ENCODE measurements around the gene WIPF2.
"Not testable (repeated sequence)": the region's sequence is repeated elsewhere in the genome, so short reads cannot be mapped to it uniquely, and the experiment has no call there.

WIPF2 gene

GRCh38 chr17:40191237-40192208 lies 27.6 kb upstream of the WIPF2 start:
- in situ Hi-C loops (cut with HindIII; ENCODE audit: low sequenced_read_pairs): loop anchor here (10.0 kb wide), 1 partner anchor 113 kb away; the partner anchor contains the start of gene RARA

- in situ Hi-C loops (cut with HindIII; ENCODE audit: low sequenced_read_pairs): loop anchor here (10.0 kb wide), 1 partner anchor 112 kb away; the partner anchor contains the start of gene RARA
These were observed 26.1 kb upstream of the WIPF2 start for GRCh38 chr17:40192961-40193360.

GRCh38 chr17:40194821-40195220 lies 24.3 kb upstream of the WIPF2 start:
- in situ Hi-C loops (cut with HindIII; ENCODE audit: low sequenced_read_pairs): loop anchor here (10.0 kb wide), 1 partner anchor 110 kb away; the partner anchor contains the start of gene RARA

- in situ Hi-C loops (cut with HindIII; ENCODE audit: low sequenced_read_pairs): loop anchor here (10.0 kb wide), 1 partner anchor 107 kb away; the partner anchor contains the start of gene RARA
These were observed 21.6 kb upstream of the WIPF2 start for GRCh38 chr17:40197550-40197949.

GRCh38 chr17:40197965-40198456 lies 21.1 kb upstream of the WIPF2 start:
- in situ Hi-C loops (cut with HindIII; ENCODE audit: low sequenced_read_pairs): loop anchor here (10.0 kb wide), 1 partner anchor 107 kb away; the partner anchor contains the start of gene RARA

GRCh38 chr17:40198576-40198975 lies 20.5 kb upstream of the WIPF2 start:
- in situ Hi-C loops (cut with HindIII; ENCODE audit: low sequenced_read_pairs): loop anchor here (10.0 kb wide), 1 partner anchor 106 kb away; the partner anchor contains the start of gene RARA

GRCh38 chr17:40203131-40203530 lies 16.0 kb upstream of the WIPF2 start:
- in situ Hi-C loops (cut with HindIII; ENCODE audit: low sequenced_read_pairs): no loop called here

- in situ Hi-C loops (cut with HindIII; ENCODE audit: low sequenced_read_pairs): not testable (repeated sequence)
These were observed 12.9 kb upstream of the WIPF2 start for GRCh38 chr17:40206193-40206592.

GRCh38 chr17:40209404-40210093 lies 9.6 kb upstream of the WIPF2 start:
- in situ Hi-C loops (cut with HindIII; ENCODE audit: low sequenced_read_pairs): no loop called here

GRCh38 chr17:40213914-40214313 lies 5.2 kb upstream of the WIPF2 start:
- in situ Hi-C loops (cut with HindIII; ENCODE audit: low sequenced_read_pairs): not testable (repeated sequence)

GRCh38 chr17:40218006-40218739 lies 931 bp upstream of the WIPF2 start:
- in situ Hi-C loops (cut with HindIII; ENCODE audit: low sequenced_read_pairs): no loop called here

GRCh38 chr17:40219594-40220338 lies 662 bp downstream of the WIPF2 start:
- in situ Hi-C loops (cut with HindIII; ENCODE audit: low sequenced_read_pairs): no loop called here

GRCh38 chr17:40224718-40225550 lies 5.8 kb downstream of the WIPF2 start:
- in situ Hi-C loops (cut with HindIII; ENCODE audit: low sequenced_read_pairs): no loop called here

GRCh38 chr17:40229146-40229545 lies 10.0 kb downstream of the WIPF2 start:
- in situ Hi-C loops (cut with HindIII; ENCODE audit: low sequenced_read_pairs): not testable (repeated sequence)

GRCh38 chr17:40230670-40231069 lies 11.6 kb downstream of the WIPF2 start:
- in situ Hi-C loops (cut with HindIII; ENCODE audit: low sequenced_read_pairs): no loop called here

- in situ Hi-C loops (cut with HindIII; ENCODE audit: low sequenced_read_pairs): not testable (repeated sequence)
These were observed 12.8 kb downstream of the WIPF2 start for GRCh38 chr17:40231928-40232327.

- in situ Hi-C loops (cut with HindIII; ENCODE audit: low sequenced_read_pairs): no loop called here
These were observed 22.2 kb downstream of the WIPF2 start for GRCh38 chr17:40241252-40241834.

- in situ Hi-C loops (cut with HindIII; ENCODE audit: low sequenced_read_pairs): no loop called here
These were observed 23.7 kb downstream of the WIPF2 start for GRCh38 chr17:40242774-40243173.

GRCh38 chr17:40243761-40244160 lies 24.7 kb downstream of the WIPF2 start:
- in situ Hi-C loops (cut with HindIII; ENCODE audit: low sequenced_read_pairs): no loop called here
